Stimulated activated effector memory CD8-positive, alpha-beta T cell treated with anti-CD3 and anti-CD28 coated beads, Interleukin-12 subunit alpha, Interleukin-12 subunit beta, amount 100 ng/mL, for 72 hours (primary cell): ENCODE results near the gene CSGALNACT2.

Source experiments
- ATAC-seq: fragments of 150-1000 bp; cut with Tn5 transposase; 2 replicates; pipeline ENCODE4 v1.10.0; 2021
- DNase-seq, 2 donors: peaks; one replicate each; pipeline ENCODE4 v3.0.0; 2021 to 2022; ENCODE audit warnings: low spot score in 2 of 2
- H3K27ac Mint-ChIP-seq: one replicate; pipeline ENCODE4 v1.8.0; 2022; ENCODE audit warnings: mild to moderate bottlenecking, mixed read lengths
- H3K36me3 Mint-ChIP-seq: one replicate; pipeline ENCODE4 v1.8.0; 2022; ENCODE audit warnings: mild to moderate bottlenecking, mixed read lengths
- H3K4me1 Mint-ChIP-seq: one replicate; pipeline ENCODE4 v1.8.0; 2022; ENCODE audit warnings: mixed read lengths
- H3K4me3 Mint-ChIP-seq: one replicate; pipeline ENCODE4 v1.8.0; 2022; ENCODE audit warnings: mild to moderate bottlenecking, mixed read lengths
- H3K9me3 Mint-ChIP-seq: one replicate; pipeline ENCODE4 v1.8.0; 2022; ENCODE audit warnings: mixed read lengths

Gene CSGALNACT2

DNA sequence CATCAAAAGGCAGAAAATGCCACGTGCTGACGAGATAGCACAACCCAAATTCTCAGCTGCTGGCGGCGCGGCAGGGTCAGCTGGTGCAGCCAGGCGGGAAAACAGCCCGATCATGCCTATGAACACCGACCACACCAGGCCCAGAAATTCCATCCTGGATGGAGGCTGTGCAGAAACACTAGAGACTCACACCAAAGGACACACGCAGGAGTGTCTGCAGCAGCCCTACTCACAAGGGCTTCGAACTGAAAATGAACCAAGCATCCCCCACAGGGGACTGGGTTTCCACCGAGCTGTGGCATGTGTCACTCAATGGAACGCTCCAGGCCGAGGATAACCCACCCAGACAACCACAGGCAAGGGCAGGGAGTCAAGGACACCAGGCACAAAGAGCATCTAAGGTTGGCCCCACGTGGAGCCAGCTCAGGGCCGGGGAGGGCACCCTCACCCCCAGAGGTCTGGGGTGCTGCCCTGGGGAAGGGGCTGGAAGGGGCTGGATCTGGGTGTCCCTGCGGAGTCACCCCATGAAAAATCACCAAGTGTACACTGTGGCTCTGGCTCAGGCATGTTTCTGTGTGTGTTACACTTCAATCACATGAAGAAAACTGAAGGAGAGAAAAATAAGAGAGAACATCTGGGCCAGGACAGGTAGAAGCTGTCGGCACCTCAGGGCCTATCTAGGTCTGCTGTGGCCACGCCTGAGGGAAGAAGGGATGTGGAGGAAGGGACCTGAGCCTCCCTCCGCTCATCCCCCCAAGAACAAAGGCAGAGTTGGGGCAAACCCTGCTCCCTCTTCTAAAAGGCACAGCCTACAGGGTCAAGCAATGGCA is 95.6 kb downstream of the CSGALNACT2 start:
- H3K36me3 Mint-ChIP-seq: peaks cover 6% of the 10 kb centered on the region
- peaks cover 33% of the 10 kb centered on the region for H3K4me1 Mint-ChIP-seq
- no peaks in the 10 kb centered on the region for H3K9me3 Mint-ChIP-seq
- no peak overlapping the region for H3K4me3 Mint-ChIP-seq
- DNase-seq (no peak), ATAC-seq (no peak)
- H3K27ac Mint-ChIP-seq: peak overlapping the region; percentile 74

DNA sequence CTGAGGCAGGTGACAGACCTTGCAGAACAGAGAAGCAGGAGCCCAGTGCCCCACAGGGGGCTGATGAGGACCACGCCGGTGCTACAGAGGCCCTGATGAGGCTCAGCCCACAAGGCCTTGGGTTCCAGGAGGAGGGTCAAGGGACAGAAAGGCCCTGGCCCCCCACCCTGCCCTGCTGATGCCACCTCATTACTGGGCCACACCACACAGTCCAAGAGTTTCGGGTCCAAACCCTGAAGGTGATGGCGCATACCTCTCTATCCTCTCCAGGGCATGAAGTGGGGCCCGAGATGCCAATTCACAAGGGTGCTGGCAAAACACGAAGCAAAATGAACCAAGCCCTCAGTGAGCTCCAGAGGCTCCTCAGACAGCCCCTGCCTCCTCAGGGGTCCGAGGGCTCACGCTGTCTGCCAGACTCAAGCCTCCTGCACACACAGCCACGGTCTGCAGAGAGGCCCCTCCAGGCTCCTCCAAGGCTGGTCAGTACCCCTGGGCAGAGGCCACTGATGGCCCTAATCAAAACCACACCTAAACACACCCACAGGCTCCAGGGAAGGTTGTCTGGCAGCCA is 96.3 kb downstream of the CSGALNACT2 start:
- Mint-ChIP-seq H3K9me3 (no peaks in the 10 kb centered on the region), H3K36me3 (no peaks in the 10 kb centered on the region), H3K4me1 (peaks cover 27% of the 10 kb centered on the region), H3K27ac (peak overlapping the region; percentile 74), H3K4me3 (no peak overlapping the region)
- ATAC-seq (no peak), DNase-seq (peak in 1 of 2 donors; percentile 45)
